OCI-LY1 (cell line): Measurements from ENCODE around the gene ZC3H18.

Experiments
- H2AFZ ChIP-seq: fragments of 200-600 bp; sonication (generic), shearing (Covaris generic); 2 replicates; pipeline ENCODE4 v1.6.0; 2014; ENCODE audit warnings: antibody characterized with exemption, mild to moderate bottlenecking, low read length
- H3F3A ChIP-seq: fragments of 200-600 bp; sonication (generic), shearing (Covaris generic); 2 replicates; pipeline ENCODE4 v1.6.0; 2014; ENCODE audit warnings: mild to moderate bottlenecking, antibody characterized with exemption, low read length, moderate library complexity; ENCODE audit not compliant: insufficient read depth
- H3K27ac ChIP-seq: fragments of 200-600 bp; sonication (generic); 2 replicates; pipeline ENCODE4 v1.5.1; 2014; ENCODE audit warnings: low read length, mixed run types, mild to moderate bottlenecking, low read depth; ENCODE audit not compliant: poor library complexity, severe bottlenecking
- H3K27me3 ChIP-seq: fragments of 200-600 bp; sonication (generic); 2 replicates; pipeline ENCODE4 v1.6.0; 2014; ENCODE audit warnings: antibody characterized with exemption, mild to moderate bottlenecking, low read length, moderate library complexity; ENCODE audit not compliant: insufficient read depth
- H3K36me3 ChIP-seq: fragments of 200-600 bp; sonication (generic); 2 replicates; pipeline ENCODE4 v1.6.1; 2014; ENCODE audit warnings: mild to moderate bottlenecking, antibody characterized with exemption, low read length, moderate library complexity, mixed read lengths; ENCODE audit not compliant: insufficient read depth
- H3K4me1 ChIP-seq: fragments of 200-600 bp; sonication (generic); 2 replicates; pipeline ENCODE4 v1.5.1; 2014; ENCODE audit warnings: mild to moderate bottlenecking, low read length, moderate library complexity; ENCODE audit not compliant: insufficient read depth, severe bottlenecking
- H3K4me2 ChIP-seq: fragments of 200-600 bp; sonication (generic), shearing (Covaris generic); 2 replicates; pipeline ENCODE4 v1.6.1; 2014; ENCODE audit warnings: low read length
- H3K4me3 ChIP-seq: fragments of 200-600 bp; sonication (generic); 2 replicates; pipeline ENCODE4 v1.5.1; 2014; ENCODE audit warnings: low read length, low read depth, mild to moderate bottlenecking, mixed read lengths; ENCODE audit not compliant: poor library complexity, severe bottlenecking
- H3K79me2 ChIP-seq: fragments of 200-600 bp; shearing (Covaris generic); 2 replicates; pipeline ENCODE4 v1.6.1; 2016; ENCODE audit warnings: mixed run types, low read length, mixed read lengths; ENCODE audit not compliant: insufficient read depth
- H3K9ac ChIP-seq: fragments of 200-600 bp; sonication (generic), shearing (Covaris generic); 2 replicates; pipeline ENCODE4 v1.6.1; 2014; ENCODE audit warnings: mild to moderate bottlenecking, low read length, mixed read lengths
- H3K9me2 ChIP-seq: fragments of 200-600 bp; sonication (generic), shearing (Covaris generic); 2 replicates; pipeline ENCODE4 v1.6.1; 2014; ENCODE audit warnings: low read depth, mild to moderate bottlenecking, low read length, mixed read lengths
- H3K9me3 ChIP-seq: fragments of 200-600 bp; shearing (Covaris generic); 2 replicates; pipeline ENCODE4 v1.6.1; 2014; ENCODE audit warnings: low read length, mixed read lengths
- H4K20me1 ChIP-seq: fragments of 200-600 bp; sonication (generic), shearing (Covaris generic); 2 replicates; pipeline ENCODE4 v1.6.0; 2016; ENCODE audit warnings: mild to moderate bottlenecking, low read length; ENCODE audit not compliant: insufficient read depth
- CTCF ChIP-seq: fragments of 200-600 bp; sonication (generic), shearing (Covaris generic); IDR thresholded peaks from 2 replicates; pipeline ENCODE4 v1.5.1; 2017; ENCODE audit warnings: mild to moderate bottlenecking, antibody characterized with exemption, low read length, moderate library complexity, mixed read lengths
- EZH2 ChIP-seq: fragments of 200-600 bp; sonication (generic), shearing (Covaris generic); IDR thresholded peaks from 2 replicates; pipeline ENCODE4 v1.8.0; 2017; ENCODE audit warnings: borderline replicate concordance, mixed run types, mild to moderate bottlenecking, antibody characterized with exemption, low read length, moderate library complexity, mixed read lengths

ZC3H18 gene

GRCh38 chr16:88525663-88525990, 44.6 kb upstream of the ZC3H18 start:
- Histone ChIP-seq H3F3A (no peaks in the 10 kb centered on the region), H3K4me2 (no peak overlapping the region), H3K27me3 (no peaks in the 10 kb centered on the region; the same call in 1 of the 2 replicates), H3K4me1 (no peaks in the 10 kb centered on the region), H3K9me3 (no peaks in the 10 kb centered on the region), H2AFZ (no peak overlapping the region), H4K20me1 (no peaks in the 10 kb centered on the region), H3K4me3 (no peak overlapping the region), H3K9ac (no peak overlapping the region), H3K79me2 (no peaks in the 10 kb centered on the region), H3K36me3 (no peaks in the 10 kb centered on the region), H3K27ac (no peak overlapping the region), H3K9me2 (no peaks in the 10 kb centered on the region)
- TF ChIP-seq CTCF: no peak
- TF ChIP-seq EZH2: no peak

GRCh38 chr16:88526008-88526905, 43.9 kb upstream of the ZC3H18 start:
- no peaks in the 10 kb centered on the region; the same call in 1 of the 2 replicates for H3K27me3 ChIP-seq
- TF ChIP-seq EZH2 (no peak), CTCF (no peak)
- no peaks in the 10 kb centered on the region for H3K4me1 ChIP-seq
- no peak overlapping the region for H3K4me3 ChIP-seq
- no peak overlapping the region for H3K27ac ChIP-seq
- H3K79me2 ChIP-seq: no peaks in the 10 kb centered on the region
- H3K9me3 ChIP-seq: no peaks in the 10 kb centered on the region
- H3K36me3 ChIP-seq: no peaks in the 10 kb centered on the region
- H2AFZ ChIP-seq: no peak overlapping the region
- H4K20me1 ChIP-seq: no peaks in the 10 kb centered on the region
- H3K4me2 ChIP-seq: no peak overlapping the region
- no peaks in the 10 kb centered on the region for H3F3A ChIP-seq
- H3K9me2 ChIP-seq: no peaks in the 10 kb centered on the region
- no peak overlapping the region for H3K9ac ChIP-seq

GRCh38 chr16:88526906-88527185, 43.4 kb upstream of the ZC3H18 start:
- H3K9ac ChIP-seq: no peak overlapping the region
- H3K27ac ChIP-seq: no peak overlapping the region
- no peak overlapping the region for H2AFZ ChIP-seq
- no peak for TF ChIP-seq EZH2
- no peak for TF ChIP-seq CTCF
- H3K36me3 ChIP-seq: no peaks in the 10 kb centered on the region
- no peaks in the 10 kb centered on the region for H3K9me2 ChIP-seq
- H3K79me2 ChIP-seq: no peaks in the 10 kb centered on the region
- no peak overlapping the region for H3K4me3 ChIP-seq
- H3K9me3 ChIP-seq: no peaks in the 10 kb centered on the region
- H3K4me2 ChIP-seq: no peak overlapping the region
- no peaks in the 10 kb centered on the region for H3F3A ChIP-seq
- no peaks in the 10 kb centered on the region; the same call in 1 of the 2 replicates for H3K27me3 ChIP-seq
- no peaks in the 10 kb centered on the region for H4K20me1 ChIP-seq
- no peaks in the 10 kb centered on the region for H3K4me1 ChIP-seq
